Subcutaneous adipose tissue (tissue), 4 donors: Measurements from ENCODE around the gene NRXN2. TPM values are rescaled to one million over a fixed set of nuclear protein-coding genes. Genes with fewer than 3 reads are reported as not detected.

Experiments
- total RNA-seq, 4 donors: library from RNA; depleted of rRNA; stranded (reverse); fragments of >200 nt; gene quantifications; one replicate each; pipeline ENCODE4 v1.1.0, GENCODE V29; 2016
- TF ChIP-seq, protein P1 (sequence below): fragments of 450-650 bp; IDR thresholded peaks from one replicate; pipeline ENCODE4 v1.5.1; 2016; ENCODE audit warnings: low read depth, mild to moderate bottlenecking, control low read depth, antibody characterized with exemption, moderate library complexity

The NRXN2 gene
- total RNA-seq, 4 donors from 2014 or later: 0.16 to 7.0 (median 2.9) TPM

DNA sequence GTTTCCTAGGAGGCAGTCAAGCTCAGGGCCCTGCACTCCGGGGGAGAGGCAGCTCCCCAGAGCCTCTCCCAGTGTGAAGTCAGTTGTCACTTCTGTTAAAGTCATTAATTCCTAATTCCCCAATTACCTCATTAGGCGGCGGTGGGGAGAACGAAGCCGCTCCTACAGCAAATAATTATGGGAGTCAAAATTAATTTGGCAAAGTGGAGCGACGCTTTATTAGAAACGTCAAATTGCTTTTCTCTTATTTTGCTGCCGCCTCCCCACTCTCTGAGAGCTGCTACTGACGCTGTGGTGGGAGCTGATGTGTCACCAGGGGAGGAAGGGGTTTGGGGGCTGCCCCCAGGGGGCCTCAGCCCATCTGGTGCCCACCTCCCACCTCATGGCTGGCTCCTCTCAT lies 90.3 kb downstream of the NRXN2 start:
- TF ChIP-seq, protein P1, sequence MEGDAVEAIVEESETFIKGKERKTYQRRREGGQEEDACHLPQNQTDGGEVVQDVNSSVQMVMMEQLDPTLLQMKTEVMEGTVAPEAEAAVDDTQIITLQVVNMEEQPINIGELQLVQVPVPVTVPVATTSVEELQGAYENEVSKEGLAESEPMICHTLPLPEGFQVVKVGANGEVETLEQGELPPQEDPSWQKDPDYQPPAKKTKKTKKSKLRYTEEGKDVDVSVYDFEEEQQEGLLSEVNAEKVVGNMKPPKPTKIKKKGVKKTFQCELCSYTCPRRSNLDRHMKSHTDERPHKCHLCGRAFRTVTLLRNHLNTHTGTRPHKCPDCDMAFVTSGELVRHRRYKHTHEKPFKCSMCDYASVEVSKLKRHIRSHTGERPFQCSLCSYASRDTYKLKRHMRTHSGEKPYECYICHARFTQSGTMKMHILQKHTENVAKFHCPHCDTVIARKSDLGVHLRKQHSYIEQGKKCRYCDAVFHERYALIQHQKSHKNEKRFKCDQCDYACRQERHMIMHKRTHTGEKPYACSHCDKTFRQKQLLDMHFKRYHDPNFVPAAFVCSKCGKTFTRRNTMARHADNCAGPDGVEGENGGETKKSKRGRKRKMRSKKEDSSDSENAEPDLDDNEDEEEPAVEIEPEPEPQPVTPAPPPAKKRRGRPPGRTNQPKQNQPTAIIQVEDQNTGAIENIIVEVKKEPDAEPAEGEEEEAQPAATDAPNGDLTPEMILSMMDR: no peak

DNA sequence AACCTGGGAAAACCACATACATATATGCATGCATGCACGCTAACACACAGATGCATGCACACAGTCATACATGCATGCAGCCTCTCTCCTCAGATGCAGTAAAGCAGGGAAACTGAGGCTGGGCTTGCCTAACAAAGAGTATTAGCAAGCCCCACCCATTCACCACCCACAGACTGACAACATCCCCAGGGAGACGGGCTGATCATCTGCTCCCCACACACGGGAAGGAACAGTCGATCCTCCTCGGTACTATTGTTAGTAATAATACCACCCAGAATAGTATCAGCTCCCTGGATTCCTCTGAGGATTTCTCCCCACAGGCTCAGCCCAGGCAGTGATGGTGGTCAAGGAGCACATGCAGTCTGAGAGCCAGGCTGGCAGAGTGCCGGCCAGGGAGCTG lies 90.8 kb downstream of the NRXN2 start:
- TF ChIP-seq, protein P1: no peak

DNA sequence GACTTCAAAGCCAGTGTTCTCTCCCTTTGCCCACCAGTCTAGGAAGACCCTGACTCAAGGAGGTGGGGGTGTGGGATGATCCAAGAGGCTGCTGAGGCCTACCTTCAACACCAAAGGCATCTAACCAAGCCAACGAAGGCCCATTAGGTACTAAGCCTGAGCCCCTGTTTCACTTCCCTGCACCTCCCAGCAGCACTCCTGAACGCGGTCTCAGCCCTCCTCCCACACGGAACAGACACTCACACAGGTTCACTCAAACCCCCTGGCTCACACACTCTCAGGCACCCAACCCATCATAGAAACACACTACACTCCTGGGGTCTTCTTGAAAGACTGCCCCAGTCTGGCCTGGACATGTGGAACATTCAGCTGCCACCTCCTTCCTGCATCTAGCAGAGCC lies 91.3 kb downstream of the NRXN2 start:
- TF ChIP-seq, protein P1: no peak

DNA sequence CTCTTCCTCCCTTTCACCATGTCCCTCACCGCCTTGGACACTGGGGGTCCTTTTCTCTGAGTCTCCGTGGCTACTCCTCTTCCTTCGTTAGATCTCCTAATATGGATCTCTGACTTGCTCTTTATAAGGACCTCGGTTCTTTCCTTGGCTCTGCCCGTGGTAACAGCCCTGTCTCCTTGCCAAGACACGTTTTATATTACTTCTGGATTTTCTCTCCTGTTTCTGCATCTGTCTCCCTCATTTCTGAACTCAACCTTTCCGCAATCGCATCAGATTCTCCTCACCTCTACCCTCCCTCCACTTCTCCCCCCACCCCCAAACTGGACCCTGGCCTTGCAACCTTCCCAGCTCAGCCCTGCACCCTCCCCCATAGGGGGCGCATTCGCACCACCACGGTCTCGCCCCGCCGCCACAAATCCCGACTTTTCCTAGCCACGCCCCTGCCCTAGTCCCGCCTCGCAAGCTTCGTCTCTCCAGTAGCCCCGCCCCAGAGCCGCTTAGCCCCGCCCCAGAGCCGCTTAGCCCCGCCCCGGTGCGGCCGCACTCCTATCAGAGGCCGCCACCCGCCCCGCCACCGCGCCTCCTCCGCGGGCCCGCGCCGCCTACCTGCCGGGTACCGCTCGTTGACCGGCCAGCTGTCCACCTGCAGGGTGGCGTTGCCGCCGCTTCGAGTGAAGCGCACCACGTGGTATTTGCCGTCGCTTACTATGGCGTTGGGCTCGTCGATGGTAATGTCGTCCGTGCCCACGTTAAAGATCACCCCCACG lies 93.0 kb downstream of the NRXN2 start:
- TF ChIP-seq, protein P1: no peak

DNA sequence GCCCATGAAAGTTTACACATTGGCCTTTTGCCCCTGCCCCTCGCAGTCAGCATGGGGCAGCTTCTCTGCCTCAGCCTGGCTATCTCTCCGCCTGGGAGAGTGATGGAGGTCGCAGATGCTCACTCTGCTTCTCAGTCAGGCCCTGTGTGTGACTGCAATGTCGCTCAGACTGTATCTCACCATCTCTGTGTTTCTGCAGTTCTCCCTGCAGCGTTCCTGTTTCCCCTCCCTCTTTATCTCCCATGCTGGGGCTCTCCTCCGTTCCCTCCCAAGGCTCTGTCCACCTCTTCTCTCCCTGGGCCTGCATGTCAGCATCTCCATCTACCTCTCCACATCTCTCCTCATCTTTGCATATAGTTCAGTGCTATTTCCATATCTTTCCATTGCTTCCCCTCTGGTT lies 93.9 kb downstream of the NRXN2 start:
- TF ChIP-seq, protein P1: no peak

DNA sequence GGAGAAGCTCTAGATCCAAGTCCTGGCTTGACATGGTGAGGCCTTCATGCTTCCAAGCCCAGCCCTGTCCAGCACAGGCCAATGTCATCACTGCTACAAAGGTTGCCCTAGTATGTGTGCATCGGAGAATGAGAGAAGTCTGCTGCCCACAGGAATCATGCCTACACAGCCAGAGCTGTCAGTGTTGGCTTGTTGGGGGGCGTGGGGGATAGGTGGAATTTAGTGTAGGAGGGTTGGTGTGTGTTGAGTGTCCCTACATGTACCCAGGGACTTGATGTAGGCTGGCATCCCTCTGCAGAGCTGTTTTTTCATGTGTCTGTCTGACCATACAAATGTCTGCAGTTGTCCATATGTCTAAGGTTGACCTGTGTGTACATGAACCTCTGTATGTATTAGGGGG lies 94.4 kb downstream of the NRXN2 start:
- TF ChIP-seq, protein P1: no peak

DNA sequence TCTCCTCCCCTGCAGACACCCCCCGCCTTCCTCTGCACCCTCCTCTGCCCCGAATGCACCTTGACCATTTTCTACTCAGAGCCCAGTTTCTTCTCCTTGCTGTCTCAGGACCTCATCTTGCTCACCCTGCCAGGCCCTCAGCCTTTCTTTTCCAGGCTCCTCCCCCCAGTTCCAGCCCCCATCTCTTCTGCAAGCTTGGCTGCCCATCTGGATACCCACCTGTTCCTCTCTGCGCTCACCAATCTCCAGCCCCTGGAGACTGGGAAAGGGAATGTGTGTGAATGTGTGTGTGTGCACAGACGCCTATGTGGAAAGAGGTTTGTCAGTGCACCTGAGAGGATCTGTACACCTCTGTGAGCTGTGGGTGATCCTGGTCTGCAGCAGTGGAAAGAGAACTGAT lies 95.6 kb downstream of the NRXN2 start:
- TF ChIP-seq, protein P1: no peak
